ENCODE data around the gene AHSG.

DNA sequence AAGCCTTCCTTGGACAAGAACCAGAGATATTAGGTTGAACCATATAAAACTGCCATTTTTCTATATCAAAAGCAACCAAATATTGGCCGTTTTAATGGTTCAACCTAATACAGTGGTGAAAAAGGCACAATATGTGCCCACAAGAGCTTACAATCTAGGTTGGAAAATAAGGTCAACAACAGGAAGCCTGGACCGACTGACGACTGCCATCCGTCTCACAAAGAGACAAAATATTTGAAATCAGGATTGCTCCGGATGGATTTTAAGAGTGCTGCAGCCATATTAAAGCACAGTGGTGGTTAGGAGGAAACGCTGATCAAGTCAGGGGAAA is 1.4 kb downstream of the AHSG start:
- TF ChIP-seq POLR2A (IDR thresholded peaks at IDR 0.05), result no peak
- TF ChIP-seq, protein P1, sequence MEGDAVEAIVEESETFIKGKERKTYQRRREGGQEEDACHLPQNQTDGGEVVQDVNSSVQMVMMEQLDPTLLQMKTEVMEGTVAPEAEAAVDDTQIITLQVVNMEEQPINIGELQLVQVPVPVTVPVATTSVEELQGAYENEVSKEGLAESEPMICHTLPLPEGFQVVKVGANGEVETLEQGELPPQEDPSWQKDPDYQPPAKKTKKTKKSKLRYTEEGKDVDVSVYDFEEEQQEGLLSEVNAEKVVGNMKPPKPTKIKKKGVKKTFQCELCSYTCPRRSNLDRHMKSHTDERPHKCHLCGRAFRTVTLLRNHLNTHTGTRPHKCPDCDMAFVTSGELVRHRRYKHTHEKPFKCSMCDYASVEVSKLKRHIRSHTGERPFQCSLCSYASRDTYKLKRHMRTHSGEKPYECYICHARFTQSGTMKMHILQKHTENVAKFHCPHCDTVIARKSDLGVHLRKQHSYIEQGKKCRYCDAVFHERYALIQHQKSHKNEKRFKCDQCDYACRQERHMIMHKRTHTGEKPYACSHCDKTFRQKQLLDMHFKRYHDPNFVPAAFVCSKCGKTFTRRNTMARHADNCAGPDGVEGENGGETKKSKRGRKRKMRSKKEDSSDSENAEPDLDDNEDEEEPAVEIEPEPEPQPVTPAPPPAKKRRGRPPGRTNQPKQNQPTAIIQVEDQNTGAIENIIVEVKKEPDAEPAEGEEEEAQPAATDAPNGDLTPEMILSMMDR (IDR thresholded peaks at IDR 0.05), result no peak
